NK-92 (cell line): Measurements from ENCODE around the gene GRK7.
"Not testable (repeated sequence)": the region's sequence is repeated elsewhere in the genome, so short reads cannot be mapped to it uniquely, and the experiment has no call there.

Experiments
- DNase-seq: peaks from one replicate; lab custom pipeline; 2025; ENCODE audit not compliant: unreplicated experiment; lab: John Stamatoyannopoulos, UW

The GRK7 gene

DNA sequence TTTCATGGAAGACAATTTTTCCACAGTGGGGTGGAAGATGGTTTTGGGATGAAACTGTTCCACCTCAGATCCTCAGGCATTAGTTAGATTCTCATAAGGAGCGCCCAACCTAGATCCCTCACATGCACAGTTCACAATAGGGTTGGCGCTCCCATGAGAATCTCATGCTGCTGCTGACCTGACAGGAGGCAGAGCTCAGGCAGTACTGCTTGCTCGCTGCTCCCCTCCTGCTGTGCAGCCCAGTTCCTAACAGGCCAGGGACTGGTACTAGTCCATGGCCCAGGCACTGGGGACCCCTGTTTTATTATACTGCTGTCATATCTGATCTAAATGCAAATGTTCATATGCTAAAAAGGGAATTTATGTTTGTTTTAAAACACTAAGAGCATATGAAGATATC lies 9.8 kb upstream of the GRK7 start:
- no peak for DNase-seq

- DNase-seq, result no peak
Observed at GRCh38 chr3:141754032-141754431, 9.2 kb upstream of the GRK7 start.

DNA sequence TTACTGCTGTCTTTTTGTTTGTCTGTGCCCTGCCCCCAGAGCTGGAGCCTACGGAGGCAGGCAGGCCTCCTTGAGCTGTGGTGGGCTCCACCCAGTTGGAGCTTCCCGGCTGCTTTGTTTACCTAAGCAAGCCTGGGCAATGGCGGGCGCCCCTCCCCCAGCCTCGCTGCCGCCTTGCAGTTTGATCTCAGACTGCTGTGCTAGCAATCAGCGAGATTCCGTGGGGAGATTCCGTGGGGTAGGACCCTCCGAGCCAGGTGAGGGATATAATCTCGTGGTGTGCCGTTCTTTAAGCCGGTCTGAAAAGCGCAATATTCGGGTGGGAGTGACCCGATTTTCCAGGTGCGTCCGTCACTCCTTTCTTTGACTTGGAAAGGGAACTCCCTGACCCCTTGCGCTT lies 656 bp upstream of the GRK7 start:
- DNase-seq, result not testable (repeated sequence)

- DNase-seq, result no peak
Observed at GRCh38 chr3:141764045-141764444, 837 bp downstream of the GRK7 start.

- no peak for DNase-seq
Observed at GRCh38 chr3:141764465-141764864, 1.3 kb downstream of the GRK7 start.

GRCh38 chr3:141764986-141765385 lies 1.8 kb downstream of the GRK7 start:
- no peak for DNase-seq

DNA sequence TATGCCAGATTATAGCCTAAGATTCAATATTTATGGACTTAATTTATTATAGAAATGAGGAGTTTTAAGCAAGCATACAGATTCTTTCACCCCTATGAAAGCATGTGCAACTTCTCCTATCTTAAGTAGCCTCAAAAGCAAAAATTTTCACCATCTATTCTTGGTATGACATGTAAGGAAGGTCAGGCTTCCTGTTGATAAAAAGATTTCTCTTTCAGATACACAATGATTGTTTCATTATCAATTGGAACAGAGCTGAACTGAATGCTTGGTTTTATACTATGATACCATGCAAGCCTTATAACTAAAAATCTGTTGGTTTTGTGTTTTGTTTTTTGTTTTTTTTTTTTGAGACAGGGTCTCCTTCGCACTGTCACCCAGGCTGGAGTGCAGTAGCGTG lies 3.9 kb downstream of the GRK7 start:
- DNase-seq, result no peak

DNA sequence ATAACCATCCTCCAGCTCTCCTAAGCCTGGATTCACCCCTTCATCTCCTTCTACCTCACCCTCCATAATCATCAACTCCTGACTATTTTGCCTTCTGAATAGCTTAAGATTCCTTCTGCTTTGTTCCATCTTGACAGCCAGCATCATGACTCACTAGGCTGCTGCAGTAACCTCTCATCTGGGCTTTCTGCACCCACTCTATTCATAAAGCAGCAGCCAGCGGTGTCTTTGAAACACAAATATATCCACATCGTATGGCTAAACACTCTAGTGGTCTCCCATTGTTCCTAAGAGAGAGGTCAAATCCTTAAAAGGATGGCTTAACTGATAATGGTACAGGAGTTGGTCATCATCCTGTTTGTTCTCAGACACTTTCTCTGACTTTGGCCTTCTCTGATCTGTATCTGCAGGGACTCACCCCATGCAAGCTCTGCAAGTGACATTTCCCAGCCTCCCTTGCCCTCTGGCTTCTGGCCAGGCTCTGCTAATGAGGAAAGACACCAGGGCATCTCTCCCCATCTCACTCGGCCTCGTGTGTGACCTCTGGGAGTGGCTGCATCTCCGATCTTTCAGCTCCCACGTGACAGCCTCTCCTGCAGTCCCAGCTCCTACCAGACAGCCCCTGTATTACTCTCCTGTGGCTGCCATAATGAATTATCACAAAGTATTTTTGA lies 6.2 kb downstream of the GRK7 start:
- DNase-seq, result no peak

GRCh38 chr3:141773676-141774075 lies 10.5 kb downstream of the GRK7 start:
- no peak for DNase-seq

GRCh38 chr3:141776376-141776775 lies 13.2 kb downstream of the GRK7 start:
- DNase-seq, result no peak

- DNase-seq, result no peak
Observed at GRCh38 chr3:141776885-141777284, 13.7 kb downstream of the GRK7 start.

- DNase-seq, result no peak
Observed at GRCh38 chr3:141777957-141778813, 15.0 kb downstream of the GRK7 start.

GRCh38 chr3:141779667-141780066 lies 16.5 kb downstream of the GRK7 start:
- no peak for DNase-seq

DNA sequence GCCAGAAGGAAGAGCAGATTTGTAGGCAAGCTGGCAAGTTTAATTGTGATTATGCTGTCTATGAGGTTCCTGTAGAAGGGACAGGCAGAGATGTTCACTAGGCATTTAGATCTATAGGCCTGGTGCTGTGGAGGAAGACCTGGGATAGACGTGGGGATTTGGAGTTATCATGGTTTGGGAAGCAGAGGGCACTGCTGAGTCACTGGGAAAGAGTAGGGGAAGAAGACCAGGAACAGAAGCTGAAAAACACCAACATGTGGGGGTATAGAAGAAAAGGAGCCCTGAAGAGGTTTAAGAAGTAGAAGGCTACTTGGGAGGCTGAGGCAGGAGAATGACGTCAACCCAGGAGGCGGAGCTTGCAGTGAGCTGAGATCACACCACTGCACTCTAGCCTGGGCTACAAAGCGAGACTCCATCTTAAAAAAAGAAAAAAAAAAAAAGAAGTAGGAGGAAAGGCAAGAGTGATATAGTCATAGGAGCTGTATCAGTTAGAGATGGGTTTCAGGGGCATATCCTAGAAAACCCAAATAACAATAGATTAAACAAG lies 19.3 kb downstream of the GRK7 start:
- no peak for DNase-seq

DNA sequence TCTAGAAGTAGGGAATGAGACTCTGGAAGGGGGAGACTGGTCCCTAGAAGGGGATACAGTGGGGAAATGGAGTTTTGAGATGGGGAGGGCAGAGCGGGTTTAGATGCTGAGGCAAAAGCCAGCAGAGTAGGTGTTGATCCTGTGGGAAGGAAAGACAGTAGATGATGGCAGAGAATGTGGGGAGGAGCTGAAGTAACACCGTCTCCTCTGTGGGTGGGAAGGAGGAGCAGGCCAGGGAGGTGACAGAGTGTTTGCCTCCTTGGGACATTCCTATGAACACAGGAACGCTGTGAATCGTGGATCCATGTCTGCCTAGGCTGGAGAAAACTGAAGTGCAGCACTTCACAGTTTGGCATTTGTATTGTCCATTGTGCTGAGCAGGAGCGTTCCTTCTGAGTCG lies 20.4 kb downstream of the GRK7 start:
- no peak for DNase-seq

DNA sequence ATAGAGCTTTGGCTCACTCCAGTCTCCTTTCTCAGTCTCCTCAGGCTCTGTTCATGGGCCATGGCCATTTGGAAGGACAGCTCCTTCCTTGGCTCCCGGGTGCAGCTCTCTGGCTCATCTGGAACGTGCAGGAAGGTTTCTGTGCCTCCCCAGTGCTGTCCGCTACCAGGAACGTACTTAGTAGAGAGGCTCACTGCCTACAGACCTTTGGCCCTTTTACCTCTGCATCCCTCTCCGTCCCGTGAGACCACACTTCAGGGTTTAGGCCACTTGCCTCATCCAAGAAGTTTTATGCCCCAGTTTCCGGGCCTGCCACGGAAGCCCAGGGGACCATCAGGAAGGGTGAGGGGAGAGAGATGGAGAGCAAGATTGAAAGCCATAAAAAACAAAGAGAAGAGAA lies 20.9 kb downstream of the GRK7 start:
- DNase-seq, result no peak

- DNase-seq, result no peak
Observed at GRCh38 chr3:141784531-141784930, 21.3 kb downstream of the GRK7 start.

DNA sequence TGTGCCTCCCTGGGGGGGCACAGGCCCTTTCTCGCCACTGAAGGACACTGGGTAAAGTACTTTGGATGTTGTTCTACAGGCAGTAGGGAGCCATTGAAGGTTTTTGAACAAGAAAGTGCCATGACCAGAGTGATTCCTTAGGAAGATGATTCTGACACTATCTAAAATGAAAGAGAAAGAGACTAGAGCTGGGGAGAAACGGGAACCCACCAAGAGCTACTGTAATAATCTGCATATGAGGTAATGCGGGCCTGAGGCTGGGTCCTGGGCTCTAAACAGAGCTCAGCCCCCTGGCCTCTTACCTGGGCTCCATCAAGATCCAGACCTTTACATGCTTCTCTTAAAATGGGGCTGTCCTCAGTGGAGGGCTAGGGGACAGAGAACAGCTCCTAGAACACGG lies 24.9 kb downstream of the GRK7 start:
- no peak for DNase-seq

GRCh38 chr3:141788750-141789149 lies 25.5 kb downstream of the GRK7 start:
- DNase-seq, result not testable (repeated sequence)

- no peak for DNase-seq
Observed at GRCh38 chr3:141789281-141789680, 26.1 kb downstream of the GRK7 start.

DNA sequence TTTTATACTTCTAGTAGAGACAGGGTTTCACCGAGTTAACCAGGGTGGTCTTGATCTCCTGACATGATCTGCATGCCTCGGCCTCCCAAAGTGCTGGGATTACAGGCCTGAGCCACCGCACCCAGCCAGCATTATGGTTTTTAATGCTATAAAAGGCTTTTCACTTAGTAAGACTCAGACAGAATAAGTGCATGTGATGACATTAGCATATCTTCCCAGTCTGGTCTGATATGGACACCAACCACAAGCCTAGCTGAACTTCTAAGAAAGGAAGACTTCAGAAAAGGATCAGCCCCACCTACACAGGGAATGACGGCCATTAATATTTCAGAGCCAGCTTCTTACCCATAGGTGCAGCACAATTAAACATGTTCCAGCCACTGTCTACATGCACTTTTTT lies 27.0 kb downstream of the GRK7 start:
- DNase-seq, result no peak

- no peak for DNase-seq
Observed at GRCh38 chr3:141792495-141792894, 29.3 kb downstream of the GRK7 start.
